ENCODE results near the gene AP1S3. TPM values are rescaled to one million over a fixed set of nuclear protein-coding genes. Genes with fewer than 3 reads are reported as not detected.

Gene AP1S3
- total and polyA plus RNA-seq, 2 of the 4 experiments (the other 2 are of a cell fraction): 2.5 to 4.1 TPM

- H3K4ac ChIP-seq (ENCODE audit: low read depth, low read length): no peak overlapping the region
- H3K56ac ChIP-seq (ENCODE audit: extremely low read depth, insufficient read depth, low read length): no peak overlapping the region
- H4K91ac ChIP-seq (ENCODE audit: insufficient read depth, low read depth, low read length): no peak overlapping the region
- no peak overlapping the region for H4K8ac ChIP-seq (ENCODE audit: low read depth in 2 of 2, low read length in 2 of 2)
- no TSS peak for BruUV-seq (replicated peaks)
- H2AK9ac ChIP-seq (replicated peaks; ENCODE audit: low read depth, low read length, poor library complexity): no peak overlapping the region
- CTCF ChIA-PET: no interaction called here
- no peak for TF ChIP-seq SMC3 (IDR thresholded peaks at IDR 0.05; ENCODE audit: low read depth, low read length)
- no peak for TF ChIP-seq BHLHE40 (IDR thresholded peaks at IDR 0.05; ENCODE audit: low read depth, low read length)
- TF ChIP-seq CEBPB (IDR thresholded peaks at IDR 0.05; ENCODE audit: low read depth, low read length): no peak
- no peak overlapping the region for H3K9ac ChIP-seq (ENCODE audit: low read depth, low read length)
- POLR2A ChIA-PET (ENCODE audit: unreplicated experiment): no interaction called here
- H3K9me3 ChIP-seq (ENCODE audit: control insufficient read depth, insufficient read depth, low read length): no peaks in the 10 kb centered on the region
- no peak overlapping the region for H2BK15ac ChIP-seq (ENCODE audit: low read depth, low read length)
- no peaks in the 10 kb centered on the region for H3K36me3 ChIP-seq (ENCODE audit: control insufficient read depth, insufficient read depth, low read length)
- no peaks in the 10 kb centered on the region; the same call in 1 of the 2 replicates for H3K9me1 ChIP-seq (ENCODE audit: insufficient read depth, low read length)
- no peaks in the 10 kb centered on the region for H4K20me1 ChIP-seq (ENCODE audit: insufficient read depth, low read length)
- H3K14ac ChIP-seq (replicated peaks; ENCODE audit: low read depth, low read length): no peak overlapping the region
- no peak overlapping the region for H3K23ac ChIP-seq (ENCODE audit: low read depth, low read length)
- H4K5ac ChIP-seq (ENCODE audit: low read depth, low read length): no peak overlapping the region
- no peaks in the 10 kb centered on the region for H3K79me1 ChIP-seq (ENCODE audit: low read depth in 1 of 2, low read length in 2 of 2)
- H2BK20ac ChIP-seq (ENCODE audit: low read depth, low read length): no peak overlapping the region
- no peak overlapping the region for H2BK120ac ChIP-seq (ENCODE audit: low read depth, low read length)
- H2AK5ac ChIP-seq (ENCODE audit: low read depth, low read length): no peak overlapping the region
- H3K4me1 ChIP-seq (ENCODE audit: control insufficient read depth, insufficient read depth, low read length): peaks cover 9% of the 10 kb centered on the region
- no peak overlapping the region for H2AFZ ChIP-seq (replicated peaks; ENCODE audit: low read length, poor library complexity)
- no peak for ATAC-seq (ENCODE audit: low read depth)
- no peak overlapping the region for H3K27ac ChIP-seq (ENCODE audit: insufficient read depth, low read length)
- dilution Hi-C loops (cut with HindIII; ENCODE audit: low sequenced_read_pairs, unreplicated experiment): no loop called here
- H3K4me3 ChIP-seq (ENCODE audit: insufficient read depth, low read depth, low read length): no peak overlapping the region
- in situ Hi-C loops (cut with MboI; ENCODE audit: low sequenced_read_pairs): no loop called here
- H3K27me3 ChIP-seq (ENCODE audit: control insufficient read depth, insufficient read depth, low read length): no peaks in the 10 kb centered on the region
- no peak overlapping the region for H3K18ac ChIP-seq (ENCODE audit: low read depth, low read length)
- no peak overlapping the region for H3K4me2 ChIP-seq (ENCODE audit: low read depth, low read length)
- 96% methylated on average over 3 of the region's 5 CpGs; no CpG with 5 or more reads in 1 of the 2 experiments for WGBS, 2 experiments (ENCODE audit: extremely low coverage in 2 of 2, insufficient read length in 1 of 2)
- H2BK5ac ChIP-seq (ENCODE audit: low read depth, low read length, poor library complexity, severe bottlenecking): no peak overlapping the region
- intact Hi-C loops (cut with micrococcal nuclease): no loop called here
- no peak for DNase-seq
Observed at GRCh38 chr2:223740679-223741078, 96.7 kb downstream of the AP1S3 start.

Data from IMR-90 (cell line).